ENCODE measurements around the gene ZMYND10.
"Not testable (repeated sequence)": the region's sequence is repeated elsewhere in the genome, so short reads cannot be mapped to it uniquely, and the experiment has no call there.

ZMYND10 gene

DNA sequence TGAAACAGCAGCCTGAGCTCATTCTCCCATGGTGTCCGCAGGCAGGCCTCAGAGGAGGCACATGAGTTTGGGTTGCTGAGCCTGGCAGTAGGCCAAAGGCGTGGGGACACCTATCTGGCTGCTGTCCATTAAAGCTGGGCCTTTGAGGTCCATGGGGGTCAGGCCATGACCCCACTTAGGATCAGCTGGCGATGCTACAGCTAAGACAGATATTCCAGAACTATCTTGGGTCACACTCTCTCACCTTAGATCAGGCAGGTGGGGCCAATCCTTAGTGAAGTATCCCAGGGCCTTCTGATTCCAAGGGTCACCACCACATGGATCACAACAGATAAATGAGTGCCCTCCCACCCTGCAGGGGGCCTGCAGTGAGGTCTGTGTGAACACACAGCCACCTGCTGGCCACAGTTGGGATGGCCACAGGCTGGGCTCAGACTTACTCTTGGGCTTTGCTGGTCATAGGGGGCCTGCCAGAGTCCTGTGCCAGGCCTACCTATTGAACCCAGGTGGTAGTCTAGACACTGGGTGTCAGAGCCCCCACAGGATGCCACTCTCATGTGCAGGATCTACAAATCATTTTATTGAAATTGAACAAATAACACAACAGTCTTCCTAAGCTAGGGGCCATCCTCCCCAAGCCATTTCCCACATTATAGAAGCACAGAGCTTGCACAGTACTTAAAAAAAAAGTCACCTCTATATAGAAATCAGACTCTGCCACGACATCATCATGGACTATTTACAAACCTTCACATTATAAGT lies 21.0 kb downstream of the ZMYND10 start:
- DNase-seq, result peak; percentile 71

DNA sequence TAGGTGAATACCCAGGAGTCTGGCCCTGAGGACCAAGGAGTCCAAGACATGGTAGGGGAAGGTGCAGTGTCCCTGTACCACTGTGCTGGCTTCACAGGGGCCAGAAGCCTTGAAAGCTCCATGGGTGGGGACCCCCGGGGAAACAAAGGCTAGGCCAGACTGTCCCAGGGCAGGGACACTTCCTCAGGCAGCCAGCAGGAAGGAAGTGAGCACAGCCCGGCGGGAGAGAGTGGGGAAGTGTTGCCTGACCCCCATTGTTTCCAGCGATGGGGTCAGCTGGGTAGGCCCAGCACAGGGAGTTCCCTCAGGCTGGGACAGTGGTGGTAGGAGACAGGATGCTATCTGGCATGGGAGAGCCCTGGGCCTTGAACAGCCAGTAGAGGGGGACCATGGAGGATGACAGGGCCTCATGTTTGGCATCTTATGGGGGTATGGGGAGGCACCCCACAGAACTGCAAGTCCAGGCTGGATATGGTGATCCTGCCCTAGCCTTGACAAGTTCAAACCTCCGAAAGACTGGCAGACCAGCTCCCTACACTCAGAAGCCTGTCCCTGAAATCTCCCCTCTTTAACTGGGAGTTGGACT lies 21.8 kb downstream of the ZMYND10 start:
- DNase-seq, result peak; percentile 52

DNA sequence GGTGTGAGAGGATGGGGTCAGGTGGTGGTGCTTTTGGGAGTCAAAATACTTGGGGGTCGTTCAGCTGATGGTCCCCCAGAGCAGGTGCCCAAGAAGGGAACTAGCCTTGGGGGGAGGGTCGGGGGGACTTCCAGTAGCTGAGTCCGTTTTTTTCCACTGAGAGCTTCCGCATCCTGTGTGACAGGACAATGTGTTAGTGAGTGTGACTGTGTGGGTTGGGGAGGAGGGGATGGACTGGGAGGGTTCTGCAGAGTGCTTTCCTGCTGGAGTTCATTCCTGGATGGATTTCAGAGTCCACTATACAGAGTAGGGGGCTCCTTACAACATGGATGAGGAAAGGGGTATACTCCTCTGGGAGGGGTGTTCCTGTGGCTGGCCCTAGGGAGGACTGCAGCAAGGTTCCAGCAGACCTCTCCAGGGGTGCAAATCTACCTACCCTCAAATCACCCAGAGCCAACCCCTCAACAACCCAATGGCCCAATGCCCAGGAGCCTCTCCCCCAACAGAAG lies 22.4 kb downstream of the ZMYND10 start:
- DNase-seq, result peak; percentile 64

DNA sequence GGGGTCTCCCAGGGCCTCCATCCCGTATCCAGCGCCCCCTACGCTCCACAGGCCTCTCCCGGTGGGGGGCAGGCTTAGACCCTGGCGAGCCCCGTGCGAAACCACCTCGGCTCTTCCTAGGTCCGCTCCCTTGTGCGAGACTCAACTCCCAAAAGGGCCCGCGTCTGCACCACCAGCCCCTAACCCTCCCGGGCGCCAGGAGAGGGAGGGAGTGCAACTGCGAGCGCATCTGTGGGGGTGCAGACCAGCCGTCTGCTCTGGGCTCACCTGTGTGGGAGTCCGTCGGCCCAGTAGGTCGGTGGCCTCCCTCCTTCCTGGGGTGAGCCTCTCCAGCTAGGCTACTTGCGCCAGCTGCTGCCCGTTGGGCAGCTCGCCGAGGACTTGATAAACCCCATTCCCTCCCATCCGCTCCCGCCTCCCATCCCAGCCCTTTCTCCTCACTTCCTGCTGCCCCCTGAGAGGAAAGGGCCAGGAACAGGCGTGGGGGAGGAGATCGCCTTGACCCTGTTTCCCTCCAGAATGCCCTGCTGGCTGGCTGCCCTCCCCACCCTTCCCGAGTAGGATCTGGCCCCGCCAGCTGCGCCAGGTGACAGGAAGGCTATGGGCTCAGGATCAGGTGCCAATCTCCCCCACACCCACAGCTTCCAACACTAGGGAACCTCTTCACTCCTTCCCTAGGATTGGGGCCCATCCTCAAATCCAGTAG lies 23.0 kb downstream of the ZMYND10 start, which contains the start of gene HYAL2:
Gene HYAL2 (minus strand): TSS at position 360 of the 706 bp plus-strand sequence. CDS start 2,256 bp downstream, outside the sequence.
- peak; percentile 64 for DNase-seq

DNA sequence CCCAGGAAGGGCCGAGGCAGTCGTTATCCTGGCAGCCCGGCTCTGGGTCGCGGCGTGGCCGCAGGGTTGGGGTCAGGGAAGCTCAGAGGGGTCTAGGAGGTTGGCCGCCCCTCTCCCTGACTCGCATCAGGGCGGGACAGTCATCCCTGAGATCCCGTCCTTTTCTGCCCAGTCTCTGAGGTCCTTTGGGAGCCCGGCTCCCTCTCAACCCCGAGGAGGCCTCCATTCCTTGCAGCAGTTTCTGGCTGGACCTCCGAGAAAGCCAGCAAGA lies 23.5 kb downstream of the ZMYND10 start:
- DNase-seq, result no peak

DNA sequence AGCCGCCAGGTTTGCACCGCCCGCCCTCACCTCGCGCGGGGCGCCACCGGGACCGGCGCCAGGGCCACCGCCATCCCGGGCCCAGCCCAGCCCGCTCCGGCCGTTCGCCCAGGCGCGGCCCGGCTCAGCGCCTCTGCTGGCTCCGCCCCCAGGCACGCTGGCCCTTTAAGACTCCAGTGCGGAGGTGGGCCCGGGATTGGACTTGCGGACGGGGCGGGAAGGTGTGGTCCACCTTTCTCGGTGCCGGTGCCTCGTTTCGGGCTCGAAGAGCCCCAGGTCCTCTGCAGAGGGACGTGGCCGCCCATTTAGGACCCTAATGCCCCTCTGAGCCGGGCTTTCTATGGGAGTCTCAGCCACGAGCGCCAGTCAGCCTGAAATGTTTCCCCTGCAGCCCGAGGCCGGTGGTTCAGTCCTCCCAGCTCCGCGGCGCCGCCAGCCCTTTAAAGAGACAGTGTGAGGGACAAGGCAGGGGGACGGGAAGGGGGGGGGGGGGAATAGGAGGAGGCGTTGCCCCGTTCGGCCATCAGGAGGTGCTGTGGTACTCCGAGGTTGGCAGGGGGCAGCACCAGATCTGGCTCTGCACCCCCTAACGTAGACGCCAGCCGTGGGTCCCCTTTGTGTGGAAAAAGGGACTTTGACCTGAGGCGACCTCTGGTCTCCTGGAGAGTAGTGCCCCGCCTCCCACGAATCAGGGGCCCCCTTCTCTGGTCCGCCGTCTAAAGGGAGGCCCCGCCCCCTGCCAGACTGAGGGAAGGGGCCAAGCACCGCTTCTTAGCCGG lies 24.0 kb downstream of the ZMYND10 start:
- peak; percentile 92 for DNase-seq

DNA sequence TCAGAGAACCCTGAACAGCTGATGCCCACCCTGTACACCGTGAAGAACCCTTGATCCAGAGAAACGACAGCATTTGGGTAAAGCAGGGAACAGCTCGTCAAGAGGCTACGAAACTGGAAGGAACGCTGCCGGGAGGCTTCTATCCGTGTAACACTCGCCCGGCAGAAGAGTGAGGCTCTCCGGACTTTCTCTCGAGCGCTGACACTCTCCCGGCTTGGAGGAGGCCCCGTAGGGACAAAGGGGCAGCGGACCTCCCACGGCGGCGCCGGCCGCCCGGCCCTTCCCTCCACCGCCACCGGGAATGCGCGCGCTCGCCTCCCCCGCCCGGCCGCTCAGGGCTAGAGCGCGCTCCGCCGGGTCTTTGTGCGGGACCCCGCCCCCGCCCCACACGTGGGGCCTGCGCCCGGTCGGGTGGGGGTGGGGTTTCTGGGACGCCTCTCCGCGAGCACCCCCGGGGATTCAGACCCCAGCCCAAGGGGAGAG lies 24.6 kb downstream of the ZMYND10 start:
- peak; percentile 87 for DNase-seq

DNA sequence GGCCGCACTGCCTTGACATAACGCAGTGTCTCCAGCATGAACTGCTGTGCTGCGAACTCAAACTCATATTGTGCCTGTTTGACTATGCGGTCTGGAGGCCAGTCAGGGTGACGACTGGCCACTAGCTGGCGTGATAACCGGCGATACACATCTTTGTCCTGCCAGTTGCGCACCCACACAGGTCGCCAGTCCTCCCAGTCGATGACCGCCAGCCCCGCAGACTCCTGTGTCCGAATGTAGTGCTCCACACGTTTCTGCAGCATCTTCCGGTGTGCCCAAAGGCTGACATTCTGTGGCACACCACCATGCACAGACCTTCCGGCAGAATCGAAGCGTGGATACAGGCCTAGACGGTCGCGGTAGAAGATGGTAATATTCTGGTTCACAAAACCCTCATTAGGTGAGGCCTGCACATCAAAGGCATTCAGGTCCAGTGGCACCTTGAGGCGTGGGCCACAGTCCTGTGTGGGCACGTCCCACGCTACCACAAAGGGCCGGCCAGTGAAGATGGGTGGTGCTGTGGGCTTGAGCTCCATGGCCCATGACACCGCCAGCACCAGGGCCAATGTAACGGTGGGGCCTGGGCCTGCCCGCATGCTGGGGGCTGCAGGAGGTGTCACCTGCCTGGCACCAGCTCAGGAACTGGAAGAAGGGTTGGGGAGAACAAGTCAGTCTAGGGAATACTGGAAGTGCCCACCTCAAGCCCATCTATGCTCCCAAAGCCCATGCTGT lies 25.5 kb downstream of the ZMYND10 start:
- DNase-seq, result no peak

DNA sequence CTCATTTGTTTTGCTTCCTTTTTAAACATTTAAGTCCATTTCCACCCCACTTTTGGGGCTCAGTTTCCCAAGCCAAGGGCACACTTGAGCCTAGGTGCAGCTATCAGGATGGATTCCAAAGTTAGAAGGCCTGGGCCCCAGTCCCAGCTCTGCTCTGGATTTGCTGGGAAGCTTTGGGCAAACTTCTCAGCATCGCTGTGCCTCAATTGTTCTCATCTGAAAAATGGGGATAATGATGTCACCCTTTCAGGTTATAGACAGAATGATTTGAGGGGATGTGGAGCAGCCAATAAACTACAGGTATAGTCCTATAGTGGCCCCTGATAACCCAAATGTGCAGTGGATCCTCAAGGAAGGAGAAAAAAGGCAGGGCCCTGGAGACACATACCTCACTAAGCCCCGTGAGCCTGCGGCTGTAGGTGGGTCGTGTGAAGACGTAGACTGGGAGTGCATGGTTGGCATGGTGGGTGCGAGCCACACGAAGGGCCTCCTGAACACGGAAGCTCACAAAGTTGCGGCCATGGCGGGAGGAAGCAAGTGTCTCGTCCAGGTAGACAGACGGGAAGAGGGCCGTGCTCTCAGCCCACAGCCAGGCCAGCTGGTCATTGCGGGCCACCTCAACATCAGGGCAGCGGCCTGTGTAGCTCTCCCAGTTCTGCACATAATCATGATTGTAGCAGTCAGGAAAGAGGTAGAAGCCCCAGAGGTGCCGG lies 26.2 kb downstream of the ZMYND10 start:
- DNase-seq, result no peak

DNA sequence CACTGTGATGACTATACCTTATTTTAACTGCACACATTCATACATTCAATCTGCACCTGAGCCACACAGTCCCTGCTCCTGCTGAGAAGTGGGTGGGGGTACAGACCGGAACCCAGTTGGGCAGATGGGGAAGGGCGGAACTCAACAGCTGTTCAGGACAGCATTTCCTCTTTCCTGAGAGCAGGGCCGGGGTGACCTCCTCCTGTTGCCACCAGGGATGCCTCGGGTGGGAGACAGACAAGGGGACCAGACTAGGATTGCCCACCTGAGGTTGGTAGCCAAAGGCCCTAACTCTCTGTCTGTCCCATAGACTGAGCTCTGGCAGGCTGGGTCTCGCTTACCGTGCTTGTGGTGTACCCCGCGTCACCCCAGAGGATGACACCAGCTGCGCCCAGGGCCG lies 26.9 kb downstream of the ZMYND10 start:
- DNase-seq, result peak; percentile 35

DNA sequence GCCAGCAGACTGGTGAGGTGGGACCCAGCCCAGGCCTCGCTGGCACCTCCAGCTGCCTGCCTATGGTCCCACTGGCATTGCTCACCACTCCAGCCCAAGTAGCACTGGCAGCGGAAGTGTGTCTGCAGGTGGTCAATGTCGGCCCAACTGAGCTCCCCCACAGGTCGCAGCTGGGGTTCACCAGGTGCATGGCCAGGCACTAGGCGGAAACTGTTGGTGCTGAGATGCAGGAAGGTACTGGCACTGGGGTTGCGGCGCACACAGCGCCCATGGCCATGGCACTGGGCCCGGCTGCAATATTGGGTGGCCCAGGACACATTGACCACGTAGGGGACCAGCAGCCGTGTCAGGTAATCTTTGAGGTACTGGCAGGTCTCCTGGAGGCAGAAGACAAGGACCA lies 27.4 kb downstream of the ZMYND10 start:
- peak; percentile 26 for DNase-seq

DNA sequence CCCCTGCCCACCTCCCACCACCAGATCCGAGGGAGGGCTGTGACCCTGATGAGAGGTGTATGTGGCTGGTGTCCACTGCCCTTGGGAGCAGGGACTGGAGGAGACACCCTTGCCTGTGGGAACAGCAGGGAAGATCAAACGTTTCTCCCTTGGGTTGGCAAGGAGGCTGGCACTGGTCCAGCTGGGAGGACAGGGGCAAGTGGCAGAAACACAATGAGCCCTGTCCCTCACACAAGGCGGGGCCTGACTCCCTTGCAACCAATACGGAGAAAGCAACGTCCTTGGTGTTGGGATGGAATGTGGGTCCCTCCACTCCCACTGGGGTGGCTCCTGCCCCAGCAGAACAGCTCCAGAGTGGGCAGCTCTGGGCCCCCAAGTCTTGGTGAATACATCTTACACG lies 28.2 kb downstream of the ZMYND10 start:
- DNase-seq, result peak; percentile 38

DNA sequence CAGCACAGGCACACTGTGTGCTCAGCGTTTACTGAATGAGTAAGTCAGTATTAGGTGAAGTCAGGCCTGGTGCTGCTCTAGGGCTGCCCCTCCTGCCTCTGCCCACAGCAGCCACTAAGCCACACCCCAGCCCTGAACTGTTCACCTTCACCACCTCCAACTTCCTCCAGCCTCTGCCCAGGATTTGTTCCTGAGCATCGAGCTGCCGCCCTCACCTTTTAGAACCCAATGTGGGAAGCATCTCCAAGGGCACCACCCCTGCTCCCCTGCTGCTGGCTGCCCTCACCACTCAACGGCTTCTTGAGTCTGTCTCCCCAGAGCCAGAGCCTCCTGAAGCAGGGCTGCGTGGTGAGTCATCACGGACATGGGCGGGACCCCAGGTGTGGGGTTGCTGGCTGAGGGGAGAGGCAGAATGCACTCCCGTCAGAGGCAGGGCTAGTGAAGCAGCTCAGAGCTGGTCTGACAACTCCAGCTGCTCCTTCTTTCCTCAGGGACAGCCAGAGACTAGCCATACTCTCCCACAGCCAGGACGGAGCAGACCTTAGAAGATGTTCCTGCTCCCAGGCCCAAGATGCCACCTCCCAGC lies 28.8 kb downstream of the ZMYND10 start:
- DNase-seq, result peak; percentile 37

DNA sequence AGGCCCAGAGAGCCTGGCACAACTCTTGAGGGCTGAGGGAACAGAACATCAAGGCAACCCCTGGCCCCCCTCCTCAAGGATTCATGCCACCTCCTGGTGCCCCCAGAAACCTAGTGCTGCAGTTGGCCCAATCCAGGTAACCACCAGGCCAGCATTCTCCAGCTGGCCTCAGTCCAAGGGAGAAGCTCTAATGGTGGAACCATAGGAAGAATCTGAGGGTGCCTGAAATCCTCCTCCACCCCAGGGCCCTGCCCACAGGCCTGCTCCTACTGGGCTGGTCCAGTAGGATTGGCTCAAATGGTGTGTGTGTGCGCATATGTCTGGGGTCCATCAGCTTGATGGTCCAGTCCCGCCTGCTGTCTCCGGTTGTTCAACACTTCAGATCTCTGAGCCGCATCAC lies 30.7 kb downstream of the ZMYND10 start:
- peak; percentile 21 for DNase-seq

DNA sequence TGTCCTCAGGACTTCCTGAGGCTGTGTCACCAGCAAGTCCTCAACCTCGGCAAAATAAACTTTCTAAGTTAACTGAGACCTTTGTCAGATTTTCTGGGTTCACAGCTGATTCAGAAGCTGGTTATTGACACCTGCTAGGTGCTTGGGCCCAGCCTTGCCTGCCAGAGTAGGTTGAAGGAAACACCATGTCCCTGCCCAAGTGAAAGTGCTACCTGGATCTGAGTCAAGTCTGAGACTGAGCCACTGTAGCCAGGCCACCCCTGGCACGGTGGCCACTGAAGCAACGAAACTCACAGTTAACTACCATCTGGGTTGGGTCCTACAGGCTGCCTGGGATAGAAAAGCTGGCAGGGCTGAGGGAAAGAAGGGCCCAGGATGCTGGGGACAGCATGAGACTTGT lies 31.2 kb downstream of the ZMYND10 start:
- no peak for DNase-seq

DNA sequence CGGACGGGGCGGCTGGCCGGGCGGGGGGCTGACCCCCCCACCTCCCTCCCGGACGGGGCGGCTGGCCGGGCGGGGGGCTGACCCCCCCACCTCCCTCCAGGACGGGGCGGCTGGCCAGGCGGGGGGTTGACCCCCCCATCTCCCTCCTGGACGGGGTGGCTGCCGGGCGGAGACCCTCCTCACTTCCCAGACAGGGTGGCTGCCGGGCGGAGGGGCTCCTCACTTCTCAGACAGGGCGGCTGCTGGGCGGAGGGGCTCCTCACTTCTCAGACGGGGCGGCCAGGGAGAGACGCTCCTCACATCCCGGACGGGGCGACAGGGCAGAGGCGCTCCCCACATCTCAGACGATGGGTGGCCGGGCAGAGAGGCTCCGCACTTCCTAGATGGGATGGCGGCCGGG lies 33.5 kb downstream of the ZMYND10 start:
- not testable (repeated sequence) for DNase-seq

DNA sequence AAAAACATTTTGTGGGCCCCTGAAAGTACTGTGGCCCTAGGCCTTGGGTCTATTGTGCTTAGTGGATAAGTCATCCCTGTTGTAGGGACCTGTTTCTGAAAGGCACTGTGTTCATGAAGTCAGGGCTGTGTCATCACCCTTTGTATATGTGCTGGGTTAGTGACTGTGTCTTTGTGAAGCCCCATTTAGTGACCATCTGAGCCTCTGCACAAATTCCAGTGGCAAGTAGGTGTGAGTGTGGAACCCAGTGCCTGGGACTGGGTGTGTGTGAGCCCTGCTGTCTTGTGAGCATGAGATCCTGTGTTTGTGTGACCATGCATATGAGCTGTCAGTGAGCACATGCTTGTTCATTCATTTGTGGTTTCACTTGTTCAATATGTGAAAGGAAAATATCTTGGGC lies 40.9 kb downstream of the ZMYND10 start:
- DNase-seq, result no peak

DNA sequence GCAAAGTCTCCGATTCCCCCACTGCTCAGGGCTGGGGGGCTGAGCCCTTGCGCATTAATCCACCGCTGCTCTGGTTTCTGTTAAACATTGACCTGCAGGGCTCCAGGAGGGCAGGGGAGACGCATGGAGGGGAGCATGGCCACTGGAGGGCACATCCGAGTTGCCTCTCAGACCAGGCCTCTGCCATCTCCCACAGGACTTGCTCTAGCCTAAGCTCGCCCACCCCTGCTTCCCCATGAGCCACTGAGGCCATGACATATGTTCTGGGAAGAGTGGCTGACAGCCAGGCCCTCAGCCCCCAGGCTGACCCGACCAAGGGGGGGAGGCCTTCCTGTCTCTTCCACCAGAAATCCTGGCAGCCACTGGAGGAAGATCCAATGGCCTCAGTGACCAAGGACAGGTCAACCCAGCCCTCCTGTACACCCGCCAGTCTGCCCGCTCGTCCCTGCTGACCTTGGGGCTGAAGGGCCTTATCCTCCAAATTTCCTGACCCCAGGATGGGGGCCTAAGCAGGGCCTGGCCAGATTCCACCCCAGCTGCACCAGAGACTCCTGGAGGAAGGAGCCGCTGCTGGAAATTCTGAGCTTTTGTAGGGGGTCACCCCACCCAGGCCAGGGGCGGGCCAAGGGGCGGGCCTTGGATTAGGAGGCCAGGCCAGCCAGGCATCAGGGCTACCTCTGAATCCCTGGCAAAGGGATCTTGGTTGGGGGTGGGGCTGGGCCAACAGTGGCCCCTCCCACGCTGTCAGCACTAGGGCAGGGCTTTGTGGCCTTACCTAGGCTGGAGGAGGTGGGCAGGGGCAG lies 42.3 kb downstream of the ZMYND10 start, which contains the start of gene HYAL1:
Gene HYAL1 (minus strand): TSS at position 562 of the 803 bp plus-strand sequence. CDS start 618 bp downstream, outside the sequence.
- DNase-seq, result peak; percentile 61

DNA sequence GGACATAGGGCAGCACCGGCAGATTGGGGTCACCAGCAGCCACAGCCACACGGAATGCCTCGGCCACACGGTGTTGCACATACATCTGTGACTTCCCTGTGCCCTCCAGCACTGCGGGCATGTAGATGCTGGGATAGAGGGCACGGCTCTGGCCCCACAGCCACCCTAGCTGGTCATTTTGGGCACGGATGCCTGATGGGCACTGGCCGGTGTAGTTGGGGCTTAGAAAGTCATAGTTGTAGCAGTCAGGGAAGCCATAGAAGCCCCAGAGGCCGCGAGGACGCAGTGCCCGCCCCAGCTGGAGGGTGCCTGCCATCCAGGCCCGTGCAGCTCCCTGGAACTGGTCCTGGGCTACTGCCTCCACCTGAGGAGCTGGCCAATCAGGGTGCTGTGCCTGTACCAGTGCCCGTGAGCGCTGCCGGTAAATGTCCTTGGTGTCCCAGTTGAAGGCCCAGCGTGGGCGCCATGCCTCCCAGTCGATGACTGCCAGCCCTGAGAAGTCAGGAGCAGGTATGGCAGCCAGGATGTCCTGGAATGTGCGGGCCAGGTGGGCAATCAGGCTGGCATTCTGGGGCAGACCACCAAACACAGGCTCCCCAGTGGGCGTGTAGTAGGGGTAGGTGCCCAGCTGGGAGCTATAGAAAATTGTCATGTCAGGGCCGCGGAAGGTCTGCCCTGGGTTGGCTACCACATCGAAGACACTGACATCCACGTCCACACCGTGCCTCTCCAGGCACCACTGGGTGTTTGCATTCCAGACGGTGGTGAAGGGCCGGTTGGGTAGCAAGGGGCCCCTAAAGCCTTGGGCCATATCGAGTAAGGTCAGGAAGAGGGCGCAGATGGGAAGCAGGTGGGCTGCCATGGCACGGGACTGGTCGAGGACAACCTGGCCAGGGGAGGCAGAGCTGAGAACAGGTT lies 43.2 kb downstream of the ZMYND10 start:
- DNase-seq, result peak; percentile 31
